ENCODE measurements around the gene SKP2.

SKP2 gene

GRCh38 chr5:36156121-36156601 is 4.2 kb downstream of the SKP2 start:
- no peak for TF ChIP-seq EP300 (IDR thresholded peaks at IDR 0.05; ENCODE audit: borderline replicate concordance)
- TF ChIP-seq TEAD4 (IDR thresholded peaks at IDR 0.05): no peak
- TF ChIP-seq EGR1 (IDR thresholded peaks at IDR 0.05): no peak
- no peak for TF ChIP-seq TCF12 (IDR thresholded peaks at IDR 0.05; ENCODE audit: low read depth)

- TF ChIP-seq MAX (IDR thresholded peaks at IDR 0.05) (no peak), EP300 (IDR thresholded peaks at IDR 0.05; ENCODE audit: borderline replicate concordance) (no peak), YY1 (IDR thresholded peaks at IDR 0.05; ENCODE audit: low read depth) (no peak), TAF1 (IDR thresholded peaks at IDR 0.05; ENCODE audit: low read depth) (no peak), TCF12 (IDR thresholded peaks at IDR 0.05; ENCODE audit: low read depth) (no peak), TEAD4 (IDR thresholded peaks at IDR 0.05) (no peak), ZBTB7A (IDR thresholded peaks at IDR 0.05; ENCODE audit: low read depth) (no peak), RAD21 (IDR thresholded peaks at IDR 0.05; ENCODE audit: low read depth) (no peak), EGR1 (IDR thresholded peaks at IDR 0.05) (no peak), FOXM1 (IDR thresholded peaks at IDR 0.05; ENCODE audit: borderline replicate concordance, low read depth) (no peak), NFIC (IDR thresholded peaks at IDR 0.05) (no peak), REST (IDR thresholded peaks at IDR 0.05; ENCODE audit: low read depth) (no peak), USF1 (IDR thresholded peaks at IDR 0.05) (no peak)
Measured at GRCh38 chr5:36156619-36157018, 4.7 kb downstream of the SKP2 start.

GRCh38 chr5:36158144-36158543 is 6.2 kb downstream of the SKP2 start:
- no peak for TF ChIP-seq ZBTB7A (IDR thresholded peaks at IDR 0.05; ENCODE audit: low read depth)
- no peak for TF ChIP-seq RAD21 (IDR thresholded peaks at IDR 0.05; ENCODE audit: low read depth)
- TF ChIP-seq YY1 (IDR thresholded peaks at IDR 0.05; ENCODE audit: low read depth): no peak
- no peak for TF ChIP-seq USF1 (IDR thresholded peaks at IDR 0.05)
- TF ChIP-seq NFIC (IDR thresholded peaks at IDR 0.05): no peak
- no peak for TF ChIP-seq EP300 (IDR thresholded peaks at IDR 0.05; ENCODE audit: borderline replicate concordance)
- no peak for TF ChIP-seq TEAD4 (IDR thresholded peaks at IDR 0.05)
- TF ChIP-seq CEBPB (IDR thresholded peaks at IDR 0.05): no peak
- TF ChIP-seq CREB1 (IDR thresholded peaks at IDR 0.05; ENCODE audit: low read depth): no peak
- no peak for TF ChIP-seq TCF12 (IDR thresholded peaks at IDR 0.05; ENCODE audit: low read depth)

GRCh38 chr5:36160617-36161016 is 8.7 kb downstream of the SKP2 start:
- TF ChIP-seq TCF12 (IDR thresholded peaks at IDR 0.05; ENCODE audit: low read depth) (no peak), ZBTB7A (IDR thresholded peaks at IDR 0.05; ENCODE audit: low read depth) (no peak), TAF1 (IDR thresholded peaks at IDR 0.05; ENCODE audit: low read depth) (no peak), MAX (IDR thresholded peaks at IDR 0.05) (no peak), EP300 (IDR thresholded peaks at IDR 0.05; ENCODE audit: borderline replicate concordance) (no peak)

- no peak for TF ChIP-seq EGR1 (IDR thresholded peaks at IDR 0.05)
- TF ChIP-seq TEAD4 (IDR thresholded peaks at IDR 0.05): no peak
- no peak for TF ChIP-seq REST (IDR thresholded peaks at IDR 0.05; ENCODE audit: low read depth)
- TF ChIP-seq TCF12 (IDR thresholded peaks at IDR 0.05; ENCODE audit: low read depth): no peak
- TF ChIP-seq NFIC (IDR thresholded peaks at IDR 0.05): no peak
- no peak for TF ChIP-seq CEBPB (IDR thresholded peaks at IDR 0.05)
- no peak for TF ChIP-seq ZBTB7A (IDR thresholded peaks at IDR 0.05; ENCODE audit: low read depth)
- TF ChIP-seq USF1 (IDR thresholded peaks at IDR 0.05): no peak
- no peak for TF ChIP-seq EP300 (IDR thresholded peaks at IDR 0.05; ENCODE audit: borderline replicate concordance)
- TF ChIP-seq FOXM1 (IDR thresholded peaks at IDR 0.05; ENCODE audit: borderline replicate concordance, low read depth): no peak
- no peak for TF ChIP-seq MAX (IDR thresholded peaks at IDR 0.05)
- TF ChIP-seq CREB1 (IDR thresholded peaks at IDR 0.05; ENCODE audit: low read depth): no peak
- no peak for TF ChIP-seq YY1 (IDR thresholded peaks at IDR 0.05; ENCODE audit: low read depth)
Measured at GRCh38 chr5:36161361-36161760, 9.4 kb downstream of the SKP2 start.
